ENCODE measurements around the gene CSDE1. TPM values are rescaled to one million over a fixed set of nuclear protein-coding genes. Genes with fewer than 3 reads are reported as not detected.
A peak's percentile ranks its signal among the peaks of the same experiment; 100 is the strongest.
"Not testable (repeated sequence)": the region's sequence is repeated elsewhere in the genome, so short reads cannot be mapped to it uniquely, and the experiment has no call there.

CSDE1 gene
- 1,000 to 10,000 TPM in 1 of 4 donors, 100 to 1,000 TPM in 3; 548 to 1,437 (median 734) TPM for total RNA-seq

DNA sequence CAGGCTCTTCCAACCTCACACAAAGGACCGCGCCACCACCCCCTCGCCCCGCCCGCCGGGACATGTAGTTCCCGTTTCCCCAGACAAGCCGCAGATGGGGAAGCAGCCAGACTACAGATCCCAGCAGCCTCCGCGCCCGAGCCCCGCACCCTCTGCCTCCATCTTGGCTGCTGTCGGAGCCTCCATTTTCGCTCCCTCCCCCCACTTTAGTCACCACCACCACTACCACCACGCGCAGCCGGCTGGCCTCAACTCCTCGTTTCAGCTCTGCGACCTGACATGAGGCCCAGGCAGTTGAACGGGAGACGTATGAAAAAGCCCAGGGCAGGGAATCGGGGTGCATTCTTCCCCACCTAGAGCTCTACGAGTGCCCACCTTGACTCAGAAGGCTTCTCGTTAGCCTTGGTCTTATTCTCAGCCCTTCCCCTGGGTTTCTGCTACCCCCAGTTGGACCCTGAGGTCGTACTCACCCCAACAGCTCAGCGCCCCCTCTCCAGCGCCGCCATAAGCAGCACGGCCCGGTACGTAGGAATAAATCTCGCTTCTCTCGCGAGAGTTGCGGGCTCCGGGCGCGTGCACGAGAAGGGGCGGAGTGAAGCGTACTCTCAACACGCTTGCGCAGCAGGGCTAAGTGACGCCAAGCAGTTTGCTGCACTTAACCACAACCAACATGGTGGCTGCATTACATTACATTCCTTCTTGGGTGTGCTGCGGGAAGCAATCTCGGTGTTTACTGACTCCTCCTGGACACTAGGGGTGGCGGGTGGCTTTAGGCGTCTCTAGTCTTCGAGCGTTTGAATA lies at the start of gene CSDE1:
Gene CSDE1 (minus strand): TSS at position 530 of the 801 bp plus-strand sequence. CDS start 18,094 bp downstream, outside the sequence.
- WGBS, 2 donors, result 1% methylated on average over 48 of the region's 50 CpGs
- intact Hi-C loops (cut with DNase I), result loop anchor here (5.0 kb wide), 1 partner anchor 175 kb away; the partner anchor contains the start of gene BCAS2

DNA sequence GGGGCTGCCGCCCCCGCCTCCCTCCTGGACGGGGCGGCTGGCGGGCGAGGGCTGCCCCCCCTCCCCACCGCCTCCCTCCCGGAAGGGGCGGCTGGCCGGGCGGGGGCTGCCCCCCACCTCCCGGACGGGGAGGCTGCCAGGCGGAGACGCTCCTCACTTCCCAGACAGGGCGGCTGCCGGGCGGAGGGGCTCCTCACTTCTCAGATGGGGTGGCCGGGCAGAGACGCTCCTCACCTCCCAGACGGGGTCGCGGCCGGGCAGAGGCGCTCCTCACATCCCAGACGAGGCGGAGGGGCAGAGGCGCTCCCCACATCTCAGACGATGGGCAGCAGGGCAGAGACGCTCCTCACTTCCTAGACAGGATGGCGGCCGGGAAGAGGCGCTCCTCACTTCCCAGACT lies 46.7 kb upstream of the CSDE1 start:
- H3K27me3 ChIP-seq; H3K4me3 ChIP-seq (replicated peaks in 1 of 3); intact Hi-C loops (cut with DNase I); DNase-seq; H3K4me1 ChIP-seq; H3K27ac ChIP-seq; H3K36me3 ChIP-seq; H3K9me3 ChIP-seq: not testable (repeated sequence)
- WGBS, 2 donors, result 97 to 98% methylated on average over 8 to 13 of the region's 33 CpGs

More for the DNA sequence above, at the start of gene CSDE1:
- H3K4me1 ChIP-seq, result peaks cover 21 to 50% of the 10 kb centered on the region in 2 donors
- TF ChIP-seq, protein P1, sequence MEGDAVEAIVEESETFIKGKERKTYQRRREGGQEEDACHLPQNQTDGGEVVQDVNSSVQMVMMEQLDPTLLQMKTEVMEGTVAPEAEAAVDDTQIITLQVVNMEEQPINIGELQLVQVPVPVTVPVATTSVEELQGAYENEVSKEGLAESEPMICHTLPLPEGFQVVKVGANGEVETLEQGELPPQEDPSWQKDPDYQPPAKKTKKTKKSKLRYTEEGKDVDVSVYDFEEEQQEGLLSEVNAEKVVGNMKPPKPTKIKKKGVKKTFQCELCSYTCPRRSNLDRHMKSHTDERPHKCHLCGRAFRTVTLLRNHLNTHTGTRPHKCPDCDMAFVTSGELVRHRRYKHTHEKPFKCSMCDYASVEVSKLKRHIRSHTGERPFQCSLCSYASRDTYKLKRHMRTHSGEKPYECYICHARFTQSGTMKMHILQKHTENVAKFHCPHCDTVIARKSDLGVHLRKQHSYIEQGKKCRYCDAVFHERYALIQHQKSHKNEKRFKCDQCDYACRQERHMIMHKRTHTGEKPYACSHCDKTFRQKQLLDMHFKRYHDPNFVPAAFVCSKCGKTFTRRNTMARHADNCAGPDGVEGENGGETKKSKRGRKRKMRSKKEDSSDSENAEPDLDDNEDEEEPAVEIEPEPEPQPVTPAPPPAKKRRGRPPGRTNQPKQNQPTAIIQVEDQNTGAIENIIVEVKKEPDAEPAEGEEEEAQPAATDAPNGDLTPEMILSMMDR (IDR thresholded peaks at IDR 0.05), result peak in 3 of 6 experiments; percentile 10 to 44 (median 24)
- TF ChIP-seq POLR2A (IDR thresholded peaks at IDR 0.05), result peak; percentile 45 to 93
- no peaks in the 10 kb centered on the region for H3K9me3 ChIP-seq
- H3K36me3 ChIP-seq, result no peaks in the 10 kb centered on the region
- no peaks in the 10 kb centered on the region for H3K27me3 ChIP-seq
- DNase-seq, result peak; percentile 95 to 97
- H3K4me3 ChIP-seq (replicated peaks in 1 of 3), result peak within 1 kb of the TSS; percentile 68 to 81 (median 75)
- H3K27ac ChIP-seq, result peak within 1 kb of the TSS; percentile 97 to 100 (median 98)

DNA sequence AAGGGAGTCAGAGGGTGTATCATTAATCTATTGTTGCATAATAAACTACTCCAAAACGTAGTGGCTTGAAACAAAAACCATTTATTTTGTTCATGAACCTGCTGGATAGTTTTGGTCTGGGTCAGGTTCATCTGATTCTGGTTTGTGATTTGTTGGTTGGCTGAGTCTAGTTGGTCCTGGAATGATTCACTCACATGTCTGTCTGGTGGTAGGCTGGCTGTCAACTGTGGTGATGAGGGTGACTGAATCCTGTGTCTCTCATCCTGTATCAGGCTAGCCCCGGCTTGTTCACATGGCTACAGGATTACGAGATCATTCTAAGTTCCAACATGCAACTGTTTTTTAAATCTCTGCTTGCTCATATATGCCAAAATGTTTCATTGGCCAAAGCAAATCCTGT lies 45.2 kb upstream of the CSDE1 start:
- Histone ChIP-seq H3K4me3 (replicated peaks in 1 of 3) (no peak overlapping the region), H3K4me1 (no peaks in the 10 kb centered on the region), H3K27ac (no peak overlapping the region), H3K27me3 (no peaks in the 10 kb centered on the region), H3K9me3 (no peaks in the 10 kb centered on the region), H3K36me3 (no peaks in the 10 kb centered on the region)
- no peak for DNase-seq
- intact Hi-C loops (cut with DNase I), result no loop called here
- TF ChIP-seq, protein P1 (IDR thresholded peaks at IDR 0.05), result no peak
- no peak for TF ChIP-seq POLR2A (IDR thresholded peaks at IDR 0.05)
- 74 to 76% methylated on average over 3 of the region's 3 CpGs for WGBS, 2 donors

DNA sequence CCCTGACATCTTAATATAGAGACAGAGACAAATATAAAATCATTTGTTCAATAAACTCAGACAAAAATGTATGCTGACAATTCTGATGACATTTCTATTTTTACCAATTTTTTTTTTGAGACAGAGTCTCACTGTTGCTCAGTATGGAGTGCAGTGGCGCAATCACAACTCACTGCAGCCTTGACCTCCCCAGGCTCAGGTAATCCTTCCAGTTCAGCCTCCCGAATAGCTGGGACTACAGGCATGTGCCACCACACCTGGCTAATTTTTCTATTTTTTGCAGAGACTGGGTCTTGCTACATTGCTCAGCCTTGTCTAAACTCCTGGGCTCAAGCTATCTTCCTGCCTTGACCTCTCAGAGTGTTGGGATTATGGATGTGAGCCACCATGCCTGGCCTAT lies 36.3 kb upstream of the CSDE1 start:
- no peaks in the 10 kb centered on the region for H3K9me3 ChIP-seq
- H3K27ac ChIP-seq, result no peak overlapping the region
- TF ChIP-seq, protein P1 (IDR thresholded peaks at IDR 0.05), result no peak
- TF ChIP-seq POLR2A (IDR thresholded peaks at IDR 0.05), result no peak
- DNase-seq, result no peak
- H3K4me1 ChIP-seq, result no peaks in the 10 kb centered on the region
- WGBS, 2 donors, result 84 to 97% methylated on average over 2 of the region's 2 CpGs
- no peak overlapping the region for H3K4me3 ChIP-seq (replicated peaks in 1 of 3)
- H3K27me3 ChIP-seq, result no peaks in the 10 kb centered on the region
- intact Hi-C loops (cut with DNase I), result no loop called here
- no peaks in the 10 kb centered on the region for H3K36me3 ChIP-seq

DNA sequence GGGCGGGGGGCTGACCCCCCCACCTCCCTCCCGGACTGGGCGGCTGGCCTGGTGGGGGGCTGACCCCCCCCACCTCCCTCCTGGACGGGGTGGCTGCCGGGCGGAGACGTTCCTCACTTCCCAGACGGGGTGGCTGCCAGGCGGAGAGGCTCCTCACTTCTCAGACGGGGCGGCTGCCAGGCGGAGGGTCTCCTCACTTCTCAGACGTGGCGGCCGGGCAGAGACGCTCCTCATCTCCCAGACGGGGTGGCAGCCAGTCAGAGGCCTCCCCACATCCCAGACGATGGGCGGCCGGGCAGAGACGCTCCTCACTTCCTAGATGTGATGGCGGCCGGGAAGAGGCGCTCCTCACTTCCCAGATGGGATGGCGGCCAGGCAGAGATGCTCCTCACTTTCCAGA lies 32.8 kb upstream of the CSDE1 start:
- H3K27me3 ChIP-seq; DNase-seq; H3K4me3 ChIP-seq (replicated peaks in 1 of 3); H3K4me1 ChIP-seq; H3K36me3 ChIP-seq; H3K9me3 ChIP-seq; H3K27ac ChIP-seq; intact Hi-C loops (cut with DNase I): not testable (repeated sequence)
- WGBS, 2 donors, result 94% methylated on average over 7 of the region's 25 CpGs; no CpG with 5 or more reads in 1 of the 2 donors

DNA sequence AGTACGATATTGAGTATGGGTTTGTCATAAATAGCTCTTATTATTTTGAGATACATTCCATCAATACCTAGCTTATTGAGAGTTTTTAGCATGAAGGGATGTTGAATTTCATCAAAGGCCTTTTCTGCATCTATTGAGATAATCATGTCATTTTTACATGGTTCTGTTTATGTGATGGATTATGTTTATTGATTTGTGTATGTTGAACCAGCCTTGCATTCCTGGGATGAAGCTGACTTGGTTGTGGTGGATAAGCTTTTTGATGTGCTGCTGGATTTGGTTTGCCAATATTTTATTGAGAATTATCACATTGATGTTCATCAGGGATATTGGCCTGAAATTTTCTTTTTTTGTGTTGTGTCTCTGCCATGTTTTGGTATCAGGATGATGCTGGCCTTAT lies 28.7 kb upstream of the CSDE1 start:
- H3K4me1 ChIP-seq; H3K27me3 ChIP-seq; H3K9me3 ChIP-seq; H3K36me3 ChIP-seq; DNase-seq; H3K4me3 ChIP-seq (replicated peaks in 1 of 3); H3K27ac ChIP-seq: not testable (repeated sequence)
- 88 to 94% methylated on average over 1 of the region's 1 CpG for WGBS, 2 donors
- intact Hi-C loops (cut with DNase I), result loop anchor here (10.0 kb wide), 1 partner anchor 442 kb away; no protein-coding TSS in a partner anchor

Measured in thyroid gland (tissue), 4 donors.